H1 (cell line): ENCODE measurements around the gene EXD1.

ENCODE experiments used
- CEBPB ChIP-seq: IDR thresholded peaks from 2 replicates; pipeline ENCODE4 v1.6.1; 2012; ENCODE audit warnings: low read depth, low read length
- CHD2 ChIP-seq: IDR thresholded peaks from 2 replicates; pipeline ENCODE4 v1.6.1; 2012; ENCODE audit warnings: low read length, improper control_type of control experiment
- CTCF ChIP-seq, 3 experiments: IDR thresholded peaks; 1 replicate in 2 of 3; 2 replicates in 1 of 3; pipeline versions ENCODE4 v1.5.1 to v1.6.1; 2011; ENCODE audit warnings: low read length in 3 of 3, mild to moderate bottlenecking in 3 of 3, inconsistent platforms in 2 of 3, low read depth in 1 of 3, moderate library complexity in 1 of 3; ENCODE audit not compliant: insufficient read depth in 1 of 3; ENCODE audit errors: control extremely low read depth in 1 of 3
- EP300 ChIP-seq, 2 experiments: IDR thresholded peaks; 1 replicate in 1 of 2; 2 replicates in 1 of 2; pipeline ENCODE4 v1.6.1; 2011 to 2012; ENCODE audit warnings: low read depth in 2 of 2, low read length in 2 of 2, mild to moderate bottlenecking in 2 of 2, borderline replicate concordance in 1 of 2, inconsistent platforms in 1 of 2, moderate library complexity in 1 of 2
- SP1 ChIP-seq: IDR thresholded peaks from 2 replicates; pipeline ENCODE4 v1.6.1; 2011; ENCODE audit warnings: low read depth, low read length
- SRF ChIP-seq: IDR thresholded peaks from 2 replicates; pipeline ENCODE4 v1.6.1; 2011; ENCODE audit warnings: mild to moderate bottlenecking, low read depth, low read length, moderate library complexity

DNA sequence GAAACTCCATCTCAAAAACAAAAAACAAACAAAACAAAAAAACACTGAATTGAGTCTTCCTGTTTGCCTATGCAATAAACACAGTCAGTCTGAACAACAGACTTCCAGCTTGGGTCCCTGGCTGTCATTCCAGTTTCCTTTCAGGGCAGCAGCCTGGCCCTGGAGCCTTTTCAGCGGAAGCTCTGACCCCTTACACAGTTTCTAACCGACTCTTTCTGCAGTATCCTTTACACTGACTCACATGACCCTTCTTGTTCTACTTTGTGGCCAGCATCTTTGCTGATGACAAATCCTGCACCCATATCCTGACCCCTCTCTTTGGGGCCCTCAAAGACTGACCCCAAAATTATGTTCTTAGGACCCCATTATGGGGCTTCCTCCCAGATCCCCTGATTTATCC, 76.1 kb downstream of the EXD1 start:
- TF ChIP-seq CTCF (IDR thresholded peaks at IDR 0.05; ENCODE audit: control extremely low read depth in 1 of 3, insufficient read depth in 1 of 3, low read depth in 1 of 3, low read length in 3 of 3) = no peak
- TF ChIP-seq CHD2 = no peak
- no peak for TF ChIP-seq SRF
- no peak for TF ChIP-seq CEBPB
- TF ChIP-seq SP1 = no peak
- TF ChIP-seq EP300 (IDR thresholded peaks at IDR 0.05; ENCODE audit: borderline replicate concordance in 1 of 2, low read depth in 2 of 2, low read length in 2 of 2) = no peak
